ENCODE results near the gene CCDC91. TPM values are rescaled to one million over a fixed set of nuclear protein-coding genes. Genes with fewer than 3 reads are reported as not detected.
"Not testable (repeated sequence)": the region's sequence is repeated elsewhere in the genome, so short reads cannot be mapped to it uniquely, and the experiment has no call there.

Gene CCDC91
- total and polyA plus RNA-seq, 5 experiments from 2014 or later = 57.7 to 84.6 (median 73.5) TPM

GRCh38 chr12:28456934-28457710 lies 266.9 kb downstream of the CCDC91 start:
- Mint-ChIP-seq H3K9me3 (no peaks in the 10 kb centered on the region), H3K27me3 (no peaks in the 10 kb centered on the region), H3K4me3 (no peak overlapping the region), H3K36me3 (peaks cover 35 to 77% (median 58%) of the 10 kb centered on the region in 3 donors), H3K27ac (peak overlapping the region in 1 of 10 donors; percentile 8), H3K4me1 (peaks cover 0 to 4% (median 2%) of the 10 kb centered on the region in 4 donors)
- POLR2A ChIA-PET = no interaction called here
- no peak for DNase-seq
- ATAC-seq = no peak

GRCh38 chr12:28457785-28458184 lies 267.5 kb downstream of the CCDC91 start:
- H3K9me3 Mint-ChIP-seq = peaks cover 0 to 1% (median 0%) of the 10 kb centered on the region in 9 donors
- H3K27ac Mint-ChIP-seq = no peak overlapping the region
- no peak overlapping the region for H3K4me3 Mint-ChIP-seq
- POLR2A ChIA-PET = no interaction called here
- ATAC-seq = no peak
- H3K36me3 Mint-ChIP-seq = peaks cover 38 to 79% (median 64%) of the 10 kb centered on the region in 3 donors
- no peak for DNase-seq
- no peaks in the 10 kb centered on the region for H3K27me3 Mint-ChIP-seq
- peaks cover 0 to 4% (median 2%) of the 10 kb centered on the region in 4 donors for H3K4me1 Mint-ChIP-seq

- DNase-seq = no peak
- peaks cover 43 to 72% (median 66%) of the 10 kb centered on the region in 3 donors for H3K36me3 Mint-ChIP-seq
- H3K27me3 Mint-ChIP-seq = no peaks in the 10 kb centered on the region
- no peak for ATAC-seq
- H3K27ac Mint-ChIP-seq = no peak overlapping the region
- peaks cover 0 to 4% (median 2%) of the 10 kb centered on the region in 4 donors for H3K4me1 Mint-ChIP-seq
- POLR2A ChIA-PET = no interaction called here
- peaks cover 0 to 4% (median 0%) of the 10 kb centered on the region in 9 donors for H3K9me3 Mint-ChIP-seq
- H3K4me3 Mint-ChIP-seq = no peak overlapping the region
These were observed 269.2 kb downstream of the CCDC91 start for GRCh38 chr12:28459481-28459880.

GRCh38 chr12:28460420-28461130 lies 270.3 kb downstream of the CCDC91 start:
- no peak overlapping the region for H3K27ac Mint-ChIP-seq
- H3K27me3 Mint-ChIP-seq = no peaks in the 10 kb centered on the region
- peaks cover 0 to 4% (median 0%) of the 10 kb centered on the region in 9 donors for H3K9me3 Mint-ChIP-seq
- H3K36me3 Mint-ChIP-seq = peaks cover 41 to 68% (median 67%) of the 10 kb centered on the region in 3 donors
- no peak overlapping the region for H3K4me3 Mint-ChIP-seq
- POLR2A ChIA-PET = no interaction called here
- ATAC-seq (no peak), DNase-seq (no peak)
- peaks cover 0 to 4% (median 2%) of the 10 kb centered on the region in 4 donors for H3K4me1 Mint-ChIP-seq

- POLR2A ChIA-PET = no interaction called here
- Mint-ChIP-seq H3K27me3 (no peaks in the 10 kb centered on the region), H3K27ac (peak overlapping the region in 1 of 10 donors; percentile 4), H3K9me3 (peaks cover 0 to 16% (median 5%) of the 10 kb centered on the region in 9 donors), H3K4me1 (peaks cover 0 to 4% (median 0%) of the 10 kb centered on the region in 4 donors), H3K4me3 (no peak overlapping the region), H3K36me3 (peaks cover 40 to 76% (median 57%) of the 10 kb centered on the region in 3 donors)
- ATAC-seq (no peak), DNase-seq (no peak)
These were observed 273.1 kb downstream of the CCDC91 start for GRCh38 chr12:28463396-28463795.

GRCh38 chr12:28471762-28472161 lies 281.5 kb downstream of the CCDC91 start:
- H3K36me3 Mint-ChIP-seq = peaks cover 39 to 68% (median 52%) of the 10 kb centered on the region in 3 donors
- H3K4me3 Mint-ChIP-seq = peak overlapping the region in 1 of 10 donors; percentile 21

GRCh38 chr12:28476206-28476605 lies 285.9 kb downstream of the CCDC91 start:
- H3K27me3 Mint-ChIP-seq, POLR2A ChIA-PET, ATAC-seq, DNase-seq, H3K4me1 Mint-ChIP-seq, H3K27ac Mint-ChIP-seq, H3K4me3 Mint-ChIP-seq: not testable (repeated sequence)
- H3K9me3 Mint-ChIP-seq = peaks cover 3 to 20% (median 11%) of the 10 kb centered on the region in 9 donors
- peaks cover 37 to 56% (median 40%) of the 10 kb centered on the region in 3 donors for H3K36me3 Mint-ChIP-seq

More at GRCh38 chr12:28471762-28472161, 281.5 kb downstream of the CCDC91 start:
- ATAC-seq, H3K4me1 Mint-ChIP-seq, POLR2A ChIA-PET, H3K27me3 Mint-ChIP-seq, DNase-seq, H3K27ac Mint-ChIP-seq: not testable (repeated sequence)
- peaks cover under 1 to 43% (median 14%) of the 10 kb centered on the region in 9 donors for H3K9me3 Mint-ChIP-seq

GRCh38 chr12:28479097-28479496 lies 288.8 kb downstream of the CCDC91 start:
- ATAC-seq, H3K27ac Mint-ChIP-seq: not testable (repeated sequence)

GRCh38 chr12:28479683-28480082 lies 289.4 kb downstream of the CCDC91 start:
- Mint-ChIP-seq H3K36me3 (peaks cover 27 to 42% (median 30%) of the 10 kb centered on the region in 3 donors), H3K4me3 (no peak overlapping the region)

More at GRCh38 chr12:28479097-28479496, 288.8 kb downstream of the CCDC91 start:
- H3K4me1 Mint-ChIP-seq, H3K4me3 Mint-ChIP-seq, DNase-seq, H3K27me3 Mint-ChIP-seq, POLR2A ChIA-PET: not testable (repeated sequence)
- peaks cover 29 to 45% (median 33%) of the 10 kb centered on the region in 3 donors for H3K36me3 Mint-ChIP-seq
- H3K9me3 Mint-ChIP-seq = peaks cover 0 to 20% (median 11%) of the 10 kb centered on the region in 9 donors

GRCh38 chr12:28484156-28484555 lies 293.9 kb downstream of the CCDC91 start:
- Mint-ChIP-seq H3K27ac (no peak overlapping the region), H3K9me3 (peaks cover 0 to under 1% (median 0%) of the 10 kb centered on the region in 9 donors), H3K4me3 (no peak overlapping the region), H3K27me3 (no peaks in the 10 kb centered on the region), H3K4me1 (peaks cover 0 to 3% (median under 1%) of the 10 kb centered on the region in 4 donors), H3K36me3 (peaks cover 11 to 31% (median 30%) of the 10 kb centered on the region in 3 donors)
- ATAC-seq (no peak), DNase-seq (no peak)
- POLR2A ChIA-PET = no interaction called here

More at GRCh38 chr12:28479683-28480082, 289.4 kb downstream of the CCDC91 start:
- ATAC-seq (no peak), DNase-seq (no peak)
- Mint-ChIP-seq H3K27me3 (no peaks in the 10 kb centered on the region), H3K27ac (no peak overlapping the region), H3K9me3 (peaks cover 0 to 16% (median 10%) of the 10 kb centered on the region in 9 donors), H3K4me1 (peaks cover 0 to 3% (median under 1%) of the 10 kb centered on the region in 4 donors)
- POLR2A ChIA-PET = no interaction called here

GRCh38 chr12:28486521-28486920 lies 296.3 kb downstream of the CCDC91 start:
- no peaks in the 10 kb centered on the region for H3K9me3 Mint-ChIP-seq
- POLR2A ChIA-PET = no interaction called here
- peaks cover 0 to 3% (median under 1%) of the 10 kb centered on the region in 4 donors for H3K4me1 Mint-ChIP-seq
- DNase-seq = no peak
- H3K27ac Mint-ChIP-seq = no peak overlapping the region
- no peak for ATAC-seq
- H3K27me3 Mint-ChIP-seq = no peaks in the 10 kb centered on the region
- H3K36me3 Mint-ChIP-seq = peaks cover 11 to 39% (median 38%) of the 10 kb centered on the region in 3 donors
- H3K4me3 Mint-ChIP-seq = no peak overlapping the region

- no peaks in the 10 kb centered on the region for H3K27me3 Mint-ChIP-seq
- peaks cover 0 to 1% (median 0%) of the 10 kb centered on the region in 4 donors for H3K4me1 Mint-ChIP-seq
- no peak overlapping the region for H3K4me3 Mint-ChIP-seq
- no peaks in the 10 kb centered on the region for H3K9me3 Mint-ChIP-seq
- H3K36me3 Mint-ChIP-seq = peaks cover under 1 to 36% (median 27%) of the 10 kb centered on the region in 3 donors
- no peak overlapping the region for H3K27ac Mint-ChIP-seq
- POLR2A ChIA-PET = no interaction called here
- DNase-seq (no peak), ATAC-seq (no peak)
These were observed 299.0 kb downstream of the CCDC91 start for GRCh38 chr12:28489246-28489645.
